Renal cortex interstitium (tissue), 11 donors: ENCODE measurements around the gene GCKR. TPM values are rescaled to one million over a fixed set of nuclear protein-coding genes. Genes with fewer than 3 reads are reported as not detected.

Source experiments
- DNase-seq, 11 donors: peaks; one replicate each; pipeline ENCODE4 v3.0.0-alpha.2; 2013; ENCODE audit warnings: low read depth in 9 of 11, low spot score in 4 of 11; ENCODE audit errors: extremely low read depth in 1 of 11
- polyA plus RNA-seq, 3 donors: library from polyadenylated mRNA; unstranded; fragments of 120-200 nt; gene quantifications; one replicate each; pipeline ENCODE4 v1.2.1, GENCODE V29; 2013; ENCODE audit not compliant: insufficient read length in 3 of 3

Gene GCKR
- polyA plus RNA-seq, 3 donors: 0.20 to 0.38 TPM; not detected in 1

DNA sequence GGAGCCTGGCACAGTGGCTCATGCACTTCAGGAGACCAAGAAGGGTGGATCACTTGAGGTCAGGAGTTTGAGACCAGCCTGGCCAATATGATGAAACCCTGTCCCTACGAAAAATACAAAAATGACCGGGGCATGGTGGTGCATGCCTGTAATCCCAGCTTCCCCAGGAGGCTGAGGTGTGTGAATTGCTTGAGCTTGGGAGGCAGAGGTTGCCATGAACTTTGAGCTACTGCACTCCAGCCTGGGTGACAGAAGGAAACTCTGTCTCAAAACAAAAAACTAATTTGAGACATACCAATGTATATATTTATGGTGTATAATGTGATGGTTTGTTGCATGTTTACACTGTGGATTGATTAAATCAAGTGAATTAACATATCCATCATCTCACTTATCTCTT, 64.4 kb downstream of the GCKR start:
- DNase-seq: no peak

DNA sequence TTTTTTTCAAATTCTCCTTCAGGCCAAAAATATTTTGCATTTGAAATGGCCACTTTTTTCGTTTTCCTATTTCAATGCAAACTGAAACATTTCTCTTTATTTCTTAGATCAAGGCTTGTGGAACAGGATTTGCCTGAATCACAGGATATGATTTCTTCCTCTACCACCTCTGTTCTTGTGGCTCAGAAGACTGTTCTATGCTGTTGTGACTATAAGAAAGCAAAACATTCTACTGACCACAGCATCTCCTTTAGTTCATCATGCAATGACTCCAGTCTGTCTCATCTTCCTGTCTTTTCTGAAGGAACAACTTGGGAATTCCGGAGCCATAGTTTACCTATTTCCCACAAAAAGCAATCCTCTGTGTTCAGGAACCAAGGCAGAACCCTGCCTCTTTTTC, 70.0 kb downstream of the GCKR start:
- DNase-seq: no peak

DNA sequence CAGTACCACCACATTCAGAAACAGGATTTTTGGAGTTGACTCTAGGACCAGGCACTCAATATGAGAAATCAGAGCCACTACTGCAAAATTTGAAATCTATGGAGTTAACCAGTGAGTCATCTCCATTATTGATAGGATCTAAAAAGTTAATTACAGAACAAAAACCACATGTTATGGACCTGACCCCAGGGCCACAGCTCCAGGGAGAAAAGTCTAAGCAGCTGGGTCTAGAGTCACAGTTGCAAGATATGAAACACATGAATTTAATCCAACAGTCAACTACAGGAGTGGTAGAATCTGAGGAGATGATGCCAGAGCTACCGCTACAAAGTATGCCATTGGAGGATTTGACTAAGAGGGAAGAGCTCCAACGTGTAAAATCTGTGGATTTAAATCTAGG, 72.8 kb downstream of the GCKR start:
- DNase-seq: no peak

DNA sequence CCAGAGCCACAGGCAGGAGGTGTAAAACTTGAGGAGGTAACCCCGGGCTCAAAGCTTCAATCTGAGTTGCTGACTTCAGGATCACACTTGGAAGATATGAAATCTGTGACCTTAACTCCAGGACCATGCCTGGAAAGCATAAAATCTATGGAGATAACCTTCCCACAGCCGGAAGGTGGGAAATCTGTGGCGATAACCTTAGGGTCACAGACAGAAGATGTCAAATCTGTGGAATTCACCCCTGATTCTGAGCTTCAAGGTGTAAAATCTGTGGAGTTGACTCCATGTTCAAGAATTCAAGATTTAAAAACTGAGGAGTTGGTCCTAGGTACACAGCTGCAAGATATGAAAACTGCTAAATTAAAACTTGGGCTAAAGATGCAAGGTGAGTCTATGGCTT, 74.6 kb downstream of the GCKR start:
- no peak for DNase-seq

DNA sequence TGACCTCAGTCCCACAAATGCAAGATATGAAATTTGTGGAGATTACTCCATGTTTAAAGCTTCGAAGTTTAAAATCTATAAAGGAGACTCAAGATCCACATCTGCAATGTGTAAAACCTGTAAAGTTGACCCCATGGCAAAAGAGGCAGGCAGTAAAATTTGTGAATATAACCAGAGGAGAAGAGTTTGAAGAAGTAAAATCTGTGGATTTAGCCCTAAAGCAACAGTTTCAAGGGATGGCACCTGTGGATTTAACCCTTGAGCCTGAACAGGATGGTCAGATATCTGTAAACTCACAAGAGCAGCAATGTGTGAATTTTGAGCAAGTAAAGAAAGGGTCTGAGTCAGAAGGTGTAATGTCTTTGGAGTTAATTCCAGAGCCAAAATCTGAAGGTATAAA, 75.0 kb downstream of the GCKR start:
- DNase-seq: no peak

DNA sequence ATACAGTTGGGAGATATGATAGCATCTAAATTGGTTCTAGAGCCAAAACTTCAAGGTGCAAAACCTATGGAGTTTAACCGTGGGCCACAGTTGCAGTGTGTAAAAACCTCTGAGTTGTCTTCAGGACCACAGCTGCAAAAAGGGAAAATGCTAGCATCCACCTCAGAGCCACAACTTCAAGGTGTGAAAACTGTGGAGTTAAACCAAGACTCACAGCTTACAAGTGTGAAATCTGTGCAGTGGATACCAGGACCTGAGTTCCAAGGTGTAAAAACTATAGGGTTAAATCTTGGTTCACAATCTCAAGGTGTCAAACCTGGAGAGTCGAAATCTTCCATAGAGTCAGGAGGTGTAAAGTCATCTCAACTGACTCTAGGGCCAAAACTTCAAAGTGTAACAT, 75.8 kb downstream of the GCKR start:
- DNase-seq: no peak

DNA sequence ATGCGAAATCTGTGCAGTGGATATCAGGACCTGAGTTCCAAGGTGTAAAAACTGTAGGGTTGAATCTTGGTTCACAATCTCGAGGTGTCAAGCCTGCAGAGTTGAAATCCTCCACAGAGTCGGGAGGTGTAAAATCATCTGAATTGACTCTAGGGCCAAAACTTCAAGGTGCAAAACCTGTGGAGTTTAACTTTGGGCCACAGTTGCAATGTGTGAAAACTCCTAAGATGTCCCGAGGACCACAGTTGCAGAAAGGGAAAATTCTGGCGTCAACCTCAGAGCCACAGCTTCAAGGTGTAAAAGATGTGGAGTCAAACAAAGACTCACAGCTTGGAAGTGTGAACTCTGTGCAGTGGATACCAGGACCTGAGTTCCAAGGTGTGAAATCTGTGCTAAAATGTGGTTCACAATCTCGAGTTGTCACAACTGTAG, 76.4 kb downstream of the GCKR start:
- no peak for DNase-seq

Other genes with a start within 250 kb of the GCKR start
- 1 to 10 TPM; 6.0 to 9.2 (median 7.6) TPM for gene SLC30A3, start 233.8 kb upstream of the GCKR start, polyA plus RNA-seq
- gene DNAJC5G, start 221.4 kb upstream of the GCKR start, polyA plus RNA-seq: 1 to 10 TPM in 2 of 3 donors, under 1 TPM in 1; 0.59 to 1.7 (median 1.4) TPM
- gene TRIM54, start 214.4 kb upstream of the GCKR start, polyA plus RNA-seq: 1 to 10 TPM; 5.3 to 7.7 (median 5.7) TPM
- gene UCN, start 188.4 kb upstream of the GCKR start, polyA plus RNA-seq: 1 to 10 TPM in 1 of 3 donors, under 1 TPM in 2; 0.56 to 1.1 (median 0.82) TPM
- 10 to 100 TPM; 74.0 to 90.5 (median 81.4) TPM for gene MPV17, start 173.7 kb upstream of the GCKR start, polyA plus RNA-seq
- gene GTF3C2, start 140.1 kb upstream of the GCKR start, polyA plus RNA-seq: 10 to 100 TPM; 68.4 to 72.3 (median 71.3) TPM
- 10 to 100 TPM; 49.7 to 56.0 (median 52.3) TPM for gene EIF2B4, start 126.5 kb upstream of the GCKR start, polyA plus RNA-seq
- 100 to 1,000 TPM; 101 to 110 (median 101) TPM for gene SNX17, start 126.2 kb upstream of the GCKR start, polyA plus RNA-seq
- 10 to 100 TPM; 14.9 to 22.5 (median 21.0) TPM for gene ZNF513, start 116.1 kb upstream of the GCKR start, polyA plus RNA-seq
- 100 to 1,000 TPM in 1 of 3 donors, 10 to 100 TPM in 2; 84.3 to 105 (median 95.1) TPM for gene PPM1G, start 87.2 kb upstream of the GCKR start, polyA plus RNA-seq
- 100 to 1,000 TPM; 122 to 134 (median 123) TPM for gene NRBP1, start 68.2 kb upstream of the GCKR start, polyA plus RNA-seq
- 10 to 100 TPM in 1 of 3 donors, 1 to 10 TPM in 2; 5.1 to 10.8 (median 8.6) TPM for gene KRTCAP3, start 54.5 kb upstream of the GCKR start, polyA plus RNA-seq
- gene IFT172, start 7.1 kb upstream of the GCKR start, polyA plus RNA-seq: 10 to 100 TPM; 44.4 to 66.7 (median 46.0) TPM
- gene FNDC4, start 1.6 kb upstream of the GCKR start, polyA plus RNA-seq: 1 to 10 TPM; 6.4 to 8.1 (median 7.0) TPM
- gene ZNF512, start 86.2 kb downstream of the GCKR start, polyA plus RNA-seq: 10 to 100 TPM; 75.8 to 84.2 (median 76.3) TPM
- gene CCDC121, start 132.2 kb downstream of the GCKR start, polyA plus RNA-seq: 10 to 100 TPM; 10.6 to 13.0 (median 12.9) TPM
- gene GPN1, start 132.2 kb downstream of the GCKR start, polyA plus RNA-seq: 10 to 100 TPM; 51.0 to 66.7 (median 59.0) TPM
- 10 to 100 TPM; 56.3 to 66.7 (median 60.5) TPM for gene SUPT7L, start 166.8 kb downstream of the GCKR start, polyA plus RNA-seq
- 10 to 100 TPM; 31.7 to 36.2 (median 35.7) TPM for gene SLC4A1AP, start 167.1 kb downstream of the GCKR start, polyA plus RNA-seq